HG03432 (cell line): ENCODE measurements around the gene NPLOC4.

Experiments used
- ATAC-seq: cut with Tn5 transposase; IDR thresholded peaks from one replicate; pipeline ENCODE4 v1.9.1; 2021; ENCODE audit warnings: mild to moderate bottlenecking, moderate library complexity; ENCODE audit not compliant: unreplicated experiment

NPLOC4 gene

GRCh38 chr17:81549826-81550225, 87.1 kb downstream of the NPLOC4 start:
- ATAC-seq = no peak

- ATAC-seq = no peak
Measured at GRCh38 chr17:81549031-81549557, 87.8 kb downstream of the NPLOC4 start.

- ATAC-seq = no peak
Measured at GRCh38 chr17:81547614-81547982, 89.3 kb downstream of the NPLOC4 start.

- ATAC-seq = no peak
Measured at GRCh38 chr17:81546906-81547613, 89.9 kb downstream of the NPLOC4 start.

- ATAC-seq = no peak
Measured at GRCh38 chr17:81545160-81545949, 91.6 kb downstream of the NPLOC4 start.

- ATAC-seq = no peak
Measured at GRCh38 chr17:81544281-81544974, 92.5 kb downstream of the NPLOC4 start.

GRCh38 chr17:81543756-81544155, 93.2 kb downstream of the NPLOC4 start:
- ATAC-seq = no peak

- no peak for ATAC-seq
Measured at GRCh38 chr17:81543339-81543675, 93.6 kb downstream of the NPLOC4 start.

- no peak for ATAC-seq
Measured at GRCh38 chr17:81542431-81543338, 94.2 kb downstream of the NPLOC4 start.

- ATAC-seq = no peak
Measured at GRCh38 chr17:81541123-81541522, 95.8 kb downstream of the NPLOC4 start.

GRCh38 chr17:81540676-81541027, 96.3 kb downstream of the NPLOC4 start:
- ATAC-seq = no peak

GRCh38 chr17:81539961-81540675, 96.8 kb downstream of the NPLOC4 start:
- no peak for ATAC-seq

- ATAC-seq = no peak
Measured at GRCh38 chr17:81539571-81539900, 97.4 kb downstream of the NPLOC4 start.

GRCh38 chr17:81538651-81539570, 98.0 kb downstream of the NPLOC4 start:
- ATAC-seq = no peak

- ATAC-seq = no peak
Measured at GRCh38 chr17:81537856-81538555, 98.9 kb downstream of the NPLOC4 start.

- ATAC-seq = no peak
Measured at GRCh38 chr17:81537343-81537855, 99.5 kb downstream of the NPLOC4 start.

GRCh38 chr17:81536299-81537290, 100.3 kb downstream of the NPLOC4 start:
- ATAC-seq = no peak
